HG03196 (cell line): ENCODE results near the gene ITGB4.

Experiments
- ATAC-seq: cut with Tn5 transposase; IDR thresholded peaks from one replicate; pipeline ENCODE4 v1.9.1; 2021; ENCODE audit not compliant: unreplicated experiment

Gene ITGB4

DNA sequence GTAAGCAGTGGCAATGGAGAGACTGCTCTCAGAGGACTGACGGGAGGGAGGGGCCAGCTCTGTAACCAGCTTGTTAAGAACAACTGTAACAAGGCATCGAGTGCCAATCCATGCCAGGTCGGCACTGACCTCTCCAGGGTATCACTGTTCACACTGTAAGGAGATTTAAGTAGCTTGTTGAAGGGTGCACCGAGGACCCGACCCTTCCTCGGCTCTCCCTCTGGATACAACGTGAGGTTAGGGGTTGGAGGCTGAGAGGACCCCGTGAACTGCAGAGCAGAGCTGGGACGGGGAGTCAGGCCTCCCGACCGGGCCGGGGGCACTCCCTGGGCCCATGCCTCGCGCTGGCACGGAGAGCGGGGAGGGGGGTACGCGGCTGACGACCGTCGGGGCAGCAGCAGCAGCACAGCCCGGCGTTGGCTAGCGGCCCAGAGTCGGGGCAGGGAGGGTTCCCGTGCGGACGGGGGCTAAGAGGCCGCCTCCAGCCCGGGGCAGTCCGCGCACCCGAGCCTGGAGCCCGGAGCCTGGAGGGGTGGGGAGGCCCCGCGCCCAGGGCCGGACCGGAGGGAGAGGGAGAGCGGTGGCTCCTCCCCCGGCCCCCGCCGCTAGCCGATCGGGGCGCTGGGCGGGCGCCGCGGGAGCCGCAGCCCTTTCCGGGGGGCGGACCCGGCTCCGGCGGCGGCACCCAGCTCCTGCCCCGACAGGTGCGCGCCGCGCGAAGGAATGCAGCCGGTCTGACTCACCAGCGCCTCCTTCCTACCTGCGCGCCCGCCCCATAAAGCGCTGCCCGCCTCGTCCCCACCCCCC is at the start of gene ITGB4:
Gene ITGB4 (plus strand): TSS at position 804 of the 807 bp plus-strand sequence. CDS start 3,245 bp downstream, outside the sequence.
- ATAC-seq = no peak

- no peak for ATAC-seq
Measured at GRCh38 chr17:75672011-75672410, 49.2 kb upstream of the ITGB4 start.

DNA sequence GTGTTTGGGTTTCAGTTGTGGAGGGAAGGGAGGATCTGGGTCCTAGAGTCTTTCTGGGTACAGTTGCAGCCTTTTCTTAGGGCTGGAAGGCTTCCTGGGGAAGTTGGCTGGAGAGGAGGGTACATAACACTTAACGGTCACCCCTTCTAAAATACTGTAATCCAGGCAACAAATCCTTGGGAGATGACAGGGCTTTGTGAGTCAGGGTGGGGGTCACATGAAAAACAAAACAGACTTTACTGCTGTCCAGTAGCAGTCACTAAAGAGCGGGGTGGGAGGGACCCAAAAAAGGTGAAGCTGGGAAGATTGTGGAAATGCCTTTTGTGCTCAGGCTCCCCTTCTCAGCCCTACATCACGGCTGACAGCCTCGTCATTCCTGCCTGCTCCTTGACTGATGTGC is 47.8 kb upstream of the ITGB4 start:
- ATAC-seq = no peak

- ATAC-seq = no peak
Measured at GRCh38 chr17:75676461-75676860, 44.8 kb upstream of the ITGB4 start.

DNA sequence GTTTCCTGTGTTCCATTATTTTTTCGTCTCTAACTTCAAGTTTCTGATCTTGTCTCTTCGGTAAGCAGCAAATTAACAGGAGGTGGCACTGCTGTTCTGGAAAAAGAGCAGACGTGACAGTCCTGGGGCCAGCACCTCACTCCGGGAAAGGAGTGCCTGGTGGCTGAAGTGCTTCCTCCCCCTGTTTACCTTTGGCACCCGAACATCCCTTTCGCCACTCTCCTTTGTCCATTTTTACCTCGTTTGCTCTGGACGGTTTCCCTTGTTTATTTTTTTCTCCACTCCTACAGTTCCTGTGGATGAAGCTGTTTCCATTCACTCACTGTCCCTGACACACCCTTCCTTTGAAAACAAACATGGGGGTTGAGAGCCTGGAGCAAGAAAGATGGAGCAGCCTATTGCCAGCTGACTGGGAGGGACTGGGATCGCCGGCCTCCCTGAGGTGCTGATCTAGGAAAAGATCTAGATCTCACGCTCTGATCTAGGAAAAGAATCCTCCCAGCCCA is 41.5 kb upstream of the ITGB4 start:
- no peak for ATAC-seq

- ATAC-seq = no peak
Measured at GRCh38 chr17:75680431-75680830, 40.8 kb upstream of the ITGB4 start.

DNA sequence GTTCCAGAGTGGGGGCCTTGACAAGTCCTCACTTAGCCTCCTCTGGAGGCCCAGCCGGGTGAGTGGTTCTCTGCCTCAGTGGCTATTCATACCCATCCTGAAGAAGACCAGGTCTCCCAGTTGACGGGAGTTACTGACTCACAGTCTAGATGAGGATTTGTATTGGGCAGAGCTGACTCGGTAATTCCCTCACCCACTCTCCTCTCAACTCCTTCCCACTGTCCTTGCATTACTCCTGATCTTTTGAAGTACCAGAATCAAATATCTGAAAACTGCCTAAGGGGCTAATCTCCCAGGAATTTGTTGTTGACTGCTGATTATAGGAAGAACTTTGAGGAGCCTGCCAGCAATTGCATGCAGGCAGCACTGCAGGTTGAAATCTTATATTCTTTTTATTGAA is 40.0 kb upstream of the ITGB4 start:
- ATAC-seq = no peak

- ATAC-seq = no peak
Measured at GRCh38 chr17:75683583-75683982, 37.7 kb upstream of the ITGB4 start.

DNA sequence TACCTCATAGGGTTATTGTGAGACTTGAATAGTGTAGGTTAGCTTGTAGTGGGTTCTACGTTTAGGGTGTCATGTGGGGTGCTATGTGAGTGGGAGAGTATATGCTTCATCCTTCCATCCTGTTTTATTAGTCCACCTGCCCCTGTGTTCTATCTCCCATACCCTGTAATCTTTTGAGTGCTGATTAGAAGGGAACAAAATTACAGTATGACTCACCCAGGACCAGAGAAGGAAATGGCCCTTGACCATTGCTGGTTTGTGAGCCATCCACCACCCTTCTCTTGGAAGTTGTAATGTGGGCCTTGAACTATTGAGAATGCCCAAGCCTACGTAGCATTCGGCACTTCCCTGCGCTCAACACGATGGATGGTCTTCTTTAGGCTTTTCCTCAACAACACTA is 37.0 kb upstream of the ITGB4 start:
- ATAC-seq = no peak

- ATAC-seq = no peak
Measured at GRCh38 chr17:75684924-75685323, 36.3 kb upstream of the ITGB4 start.

GRCh38 chr17:75685499-75685898 is 35.8 kb upstream of the ITGB4 start:
- ATAC-seq = no peak

GRCh38 chr17:75688209-75688825 is 32.9 kb upstream of the ITGB4 start:
- ATAC-seq = no peak

DNA sequence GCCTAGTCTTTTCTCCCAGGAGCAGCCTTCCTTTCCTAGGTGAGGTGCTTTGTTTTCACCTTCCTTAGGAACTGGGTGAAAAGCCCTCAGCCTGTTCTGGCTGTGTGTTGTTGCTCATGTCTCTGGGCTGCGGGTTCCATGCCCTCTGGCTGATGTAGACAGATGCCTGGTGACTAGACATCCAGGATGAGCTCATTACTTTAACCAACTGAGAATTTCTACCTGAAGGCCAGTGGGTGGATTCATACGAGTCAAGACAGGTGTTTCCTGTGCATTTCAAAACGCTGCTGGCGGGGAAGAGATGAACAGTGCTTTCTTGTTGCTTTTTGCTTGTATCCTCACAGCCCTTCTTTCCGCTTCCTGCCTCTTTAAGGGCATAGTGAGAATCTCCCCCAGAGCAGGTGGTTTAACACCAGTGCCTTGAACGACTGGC is 31.8 kb upstream of the ITGB4 start:
- no peak for ATAC-seq

- no peak for ATAC-seq
Measured at GRCh38 chr17:75691371-75691791, 29.9 kb upstream of the ITGB4 start.

- ATAC-seq = no peak
Measured at GRCh38 chr17:75691801-75692626, 29.2 kb upstream of the ITGB4 start.

DNA sequence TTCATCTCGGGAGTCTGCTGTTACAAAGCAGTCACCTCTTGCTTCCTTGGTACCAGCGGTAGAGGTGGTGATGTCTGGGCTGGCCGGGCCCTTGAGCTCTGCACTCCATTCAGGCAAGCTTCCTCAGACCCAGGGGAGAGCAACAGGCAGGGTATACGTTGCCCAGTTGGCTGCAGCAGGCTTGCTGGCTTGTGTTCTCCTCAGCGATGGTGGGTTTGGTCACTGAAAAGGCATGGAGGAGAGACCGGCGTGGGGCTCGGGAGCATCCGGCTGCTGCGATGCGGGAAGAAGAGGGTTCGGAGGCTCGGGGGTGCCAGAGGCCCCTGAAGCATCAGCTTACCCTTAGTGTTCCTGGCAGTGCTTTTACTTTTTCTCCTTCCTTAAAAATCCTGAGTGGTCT is 28.3 kb upstream of the ITGB4 start:
- no peak for ATAC-seq

- no peak for ATAC-seq
Measured at GRCh38 chr17:75693500-75694481, 27.5 kb upstream of the ITGB4 start.

DNA sequence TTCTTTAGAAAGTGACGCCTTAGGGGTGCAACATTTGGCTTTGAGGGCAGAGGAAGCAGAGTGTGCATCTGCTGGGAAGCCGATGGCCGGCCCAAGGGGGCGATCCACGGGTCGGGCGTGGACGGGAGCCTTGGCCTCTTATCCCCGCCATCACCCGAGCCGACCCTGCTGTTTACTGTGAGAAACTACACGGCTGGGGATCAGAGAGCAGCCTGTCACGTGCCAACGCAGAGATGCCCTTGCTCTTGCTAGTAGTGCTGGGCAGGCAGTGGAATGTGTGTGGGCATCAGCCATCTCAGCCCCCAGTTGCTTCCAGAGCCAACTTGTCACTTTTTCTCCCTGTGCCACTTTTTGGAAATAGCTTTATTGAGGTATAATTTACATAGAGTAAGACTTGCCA is 26.7 kb upstream of the ITGB4 start:
- ATAC-seq = no peak

GRCh38 chr17:75695141-75695829 is 26.0 kb upstream of the ITGB4 start:
- ATAC-seq = no peak

DNA sequence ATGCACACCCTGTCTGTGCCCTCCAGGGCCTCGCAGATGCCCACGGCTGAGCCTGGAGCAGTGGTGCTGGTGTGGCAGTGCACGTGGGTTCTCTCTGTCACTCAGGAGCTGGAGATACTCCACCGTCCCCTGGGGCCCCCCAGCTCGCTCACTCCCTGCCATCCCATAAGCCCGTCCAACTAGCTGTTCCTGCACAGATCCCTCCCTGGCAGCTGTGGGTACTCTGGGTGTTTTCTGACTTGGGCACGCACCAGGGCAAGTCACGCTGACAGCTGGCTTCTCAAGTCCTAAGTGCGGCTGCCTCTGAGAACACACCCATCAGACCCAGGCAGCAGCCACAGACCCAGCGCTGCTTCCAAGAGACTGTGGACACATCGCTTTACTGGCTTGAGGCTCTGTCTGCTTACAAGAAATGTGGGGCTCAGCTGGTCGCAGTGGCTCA is 25.4 kb upstream of the ITGB4 start:
- ATAC-seq = no peak
